Measurements from ENCODE around the gene SGTA.

DNA sequence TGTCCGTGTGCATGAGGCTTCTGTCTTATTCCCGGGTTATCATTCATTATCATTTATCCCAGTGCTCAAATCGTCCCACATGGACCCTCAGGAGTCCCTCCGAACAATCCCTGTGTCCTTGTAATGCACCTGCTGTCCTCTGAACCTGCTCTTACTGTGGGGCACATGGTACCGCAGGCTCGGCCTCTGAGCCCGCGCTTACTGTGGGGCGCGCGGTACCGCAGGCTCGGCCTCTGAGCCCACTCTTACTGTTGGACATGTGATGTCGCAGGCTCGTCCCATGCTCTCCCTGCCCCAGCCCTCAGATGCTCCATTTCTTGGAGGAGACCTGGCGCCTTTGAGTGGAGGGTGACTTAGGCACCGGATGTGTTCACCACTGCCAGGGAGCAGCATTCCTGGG, 19.8 kb upstream of the SGTA start:
- TF ChIP-seq POLR2AphosphoS5 (IDR thresholded peaks at IDR 0.05; ENCODE audit: low read depth, low read length) (no peak), TAF7 (optimal IDR thresholded peaks at IDR 0.05; ENCODE audit: borderline replicate concordance, low read depth, low read length) (no peak)

All from H1 (cell line).